Measurements from ENCODE around the gene SNX33. TPM values are rescaled to one million over a fixed set of nuclear protein-coding genes. Genes with fewer than 3 reads are reported as not detected.
"Not testable (repeated sequence)": the region's sequence is repeated elsewhere in the genome, so short reads cannot be mapped to it uniquely, and the experiment has no call there.

SNX33 gene
- total RNA-seq, 4 donors from 2014 or later: 20.3 to 36.4 (median 25.9) TPM

GRCh38 chr15:75677465-75678323 lies 30.0 kb downstream of the SNX33 start:
- Histone ChIP-seq H3K4me3 (no peak overlapping the region), H3K27ac (peak overlapping the region in 1 of 4 donors; percentile 47), H3K4me1 (peaks cover 13 to 37% (median 15%) of the 10 kb centered on the region in 3 donors), H3K36me3 (peaks cover 0 to 15% (median 0%) of the 10 kb centered on the region in 3 donors), H3K9me3 (no peaks in the 10 kb centered on the region), H3K27me3 (no peaks in the 10 kb centered on the region)
- TF ChIP-seq CTCF (IDR thresholded peaks at IDR 0.05): no peak
- TF ChIP-seq POLR2A (IDR thresholded peaks at IDR 0.05): no peak
- intact Hi-C loops (cut with DNase I): no loop called here
- 70 to 80% methylated on average over 5 to 9 of the region's 16 CpGs for WGBS, 2 donors
- DNase-seq: no peak

- intact Hi-C loops (cut with DNase I); H3K4me3 ChIP-seq; H3K27ac ChIP-seq; H3K9me3 ChIP-seq; DNase-seq; H3K27me3 ChIP-seq: not testable (repeated sequence)
- 81 to 95% methylated on average over 6 of the region's 6 CpGs for WGBS, 2 donors
- H3K36me3 ChIP-seq: peaks cover 0 to 15% (median 0%) of the 10 kb centered on the region in 3 donors
- peaks cover 8 to 33% (median 8%) of the 10 kb centered on the region in 3 donors for H3K4me1 ChIP-seq
These were observed 30.6 kb downstream of the SNX33 start for GRCh38 chr15:75678324-75678690.

DNA sequence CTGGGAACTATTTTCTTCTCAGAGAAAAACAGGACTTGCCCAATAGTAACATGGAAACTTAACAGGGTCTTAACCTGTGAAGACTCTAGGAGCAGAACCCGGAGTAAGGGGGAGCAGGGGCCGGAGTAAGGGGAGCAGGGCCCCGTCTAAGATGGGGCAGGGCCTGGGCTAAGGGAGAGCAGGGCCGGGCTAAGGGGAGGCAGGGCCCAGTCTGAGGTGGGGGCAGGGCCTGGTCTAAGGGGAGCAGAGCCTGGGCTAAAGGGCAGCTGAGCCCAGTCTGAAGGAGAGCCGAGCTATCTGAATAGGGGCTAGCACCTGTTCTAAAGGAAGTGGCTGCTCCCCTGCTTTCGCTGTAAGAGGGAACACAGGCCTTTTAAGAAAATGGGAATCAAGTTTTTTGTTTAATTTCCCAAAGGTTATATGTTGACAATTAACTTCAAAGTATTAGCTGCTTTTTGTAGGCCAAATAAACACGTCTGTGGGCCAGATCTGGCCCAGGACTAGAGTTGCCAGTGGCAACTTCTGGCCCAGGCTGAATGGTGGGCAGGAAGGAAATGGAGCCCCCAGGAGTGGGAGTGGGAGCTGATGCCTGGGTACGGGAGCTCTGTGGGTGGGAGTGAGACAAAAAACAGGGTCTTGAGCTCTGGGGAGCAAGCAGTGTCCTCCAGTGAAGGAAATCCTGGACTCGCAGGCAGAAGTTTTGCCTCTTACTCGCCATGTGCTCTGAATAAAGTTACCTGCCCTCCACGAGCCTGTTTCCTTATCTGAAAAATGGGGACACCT lies 32.5 kb downstream of the SNX33 start:
- intact Hi-C loops (cut with DNase I): no loop called here
- Histone ChIP-seq H3K9me3 (no peaks in the 10 kb centered on the region), H3K4me1 (peaks cover 0 to 23% (median 12%) of the 10 kb centered on the region in 3 donors), H3K4me3 (no peak overlapping the region), H3K36me3 (peaks cover 0 to 15% (median 0%) of the 10 kb centered on the region in 3 donors), H3K27me3 (no peaks in the 10 kb centered on the region), H3K27ac (no peak overlapping the region)
- WGBS, 2 donors: 75 to 81% methylated on average over 9 to 10 of the region's 11 CpGs
- no peak for TF ChIP-seq POLR2A (IDR thresholded peaks at IDR 0.05)
- DNase-seq: no peak

DNA sequence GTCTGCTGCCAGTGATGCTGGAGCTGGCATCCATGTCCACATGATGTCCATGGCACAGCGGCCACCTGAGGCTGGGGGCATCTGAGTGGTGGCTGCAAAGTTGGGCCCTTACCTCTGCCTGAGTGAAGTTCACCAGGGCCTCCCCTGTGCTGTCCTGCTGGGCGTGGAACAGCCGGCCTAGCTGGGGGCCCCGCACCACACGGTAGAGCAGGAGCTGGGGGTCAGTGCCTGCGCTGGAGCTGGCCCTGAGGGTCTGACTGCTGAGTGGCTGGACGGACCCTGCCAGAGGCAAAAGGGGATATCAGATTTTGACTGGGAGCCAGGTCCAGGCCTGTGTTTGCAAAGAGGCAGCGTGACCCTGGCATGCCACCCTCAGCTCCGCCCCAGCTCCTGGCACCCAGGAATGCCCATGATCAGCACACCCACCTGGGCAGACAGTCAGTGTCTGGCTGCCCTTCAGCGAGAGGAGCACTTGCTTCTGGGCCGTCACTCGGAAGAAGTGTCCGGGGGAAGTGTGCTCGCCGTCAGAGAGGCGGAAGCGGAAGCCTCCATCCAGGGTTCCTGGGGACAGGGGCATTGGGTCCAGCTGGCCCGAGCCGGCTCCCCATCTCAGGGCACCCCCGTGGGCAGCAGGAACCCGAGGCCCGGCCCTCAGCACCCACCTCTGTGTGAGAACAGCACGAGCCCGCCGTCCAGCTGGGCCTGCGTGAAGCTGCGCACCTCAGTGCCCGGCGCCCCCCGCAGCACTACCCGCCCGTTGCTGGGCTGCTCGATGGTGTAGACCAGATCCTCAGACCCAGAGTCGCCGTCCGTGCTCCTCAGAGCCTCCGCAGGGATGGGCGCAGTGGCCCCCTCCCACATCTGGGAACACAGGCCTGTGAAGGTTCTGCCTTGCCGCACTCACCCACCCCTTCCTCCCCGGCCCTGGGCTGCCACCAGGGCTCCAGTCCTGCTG lies 34.7 kb downstream of the SNX33 start:
- WGBS, 2 donors: 80% methylated on average over 2 of the region's 40 CpGs; no CpG with 5 or more reads in 1 of the 2 donors

More for the DNA sequence above, 34.7 kb downstream of the SNX33 start:
- H3K27me3 ChIP-seq: peaks cover 0 to 5% (median 0%) of the 10 kb centered on the region in 4 donors
- intact Hi-C loops (cut with DNase I): no loop called here
- TF ChIP-seq POLR2A (IDR thresholded peaks at IDR 0.05): no peak
- no peak for TF ChIP-seq CTCF (IDR thresholded peaks at IDR 0.05)
- H3K4me3 ChIP-seq: no peak overlapping the region
- DNase-seq: no peak
- H3K4me1 ChIP-seq: peaks cover 0 to 24% (median 8%) of the 10 kb centered on the region in 3 donors
- peaks cover 0 to 5% (median 0%) of the 10 kb centered on the region in 3 donors for H3K36me3 ChIP-seq
- no peak overlapping the region for H3K27ac ChIP-seq
- H3K9me3 ChIP-seq: no peaks in the 10 kb centered on the region
